Measurements from ENCODE around the gene SKIC2.

Gene SKIC2

GRCh38 chr6:31958741-31959739 lies at the start of gene SKIC2, which contains the start of gene NELFE (continued):
- TF ChIP-seq AEBP2 (tag by site-specific recombination; IDR thresholded peaks at IDR 0.05; ENCODE audit: borderline replicate concordance) (no peak), ZNF449 (tag by site-specific recombination; IDR thresholded peaks at IDR 0.05) (peak; percentile 52; the same call in 1 of the 2 replicates), ZSCAN30 (tag by site-specific recombination; IDR thresholded peaks at IDR 0.05) (peak; percentile 76; the same call in 1 of the 2 replicates), ZNF335 (tag by site-specific recombination; conservative IDR thresholded peaks at IDR 0.05) (peak; percentile 81), ZNF362 (tag by site-specific recombination; IDR thresholded peaks at IDR 0.05) (no peak), ZBTB48 (tag by site-specific recombination; IDR thresholded peaks at IDR 0.05) (no peak), GLIS1 (tag by site-specific recombination; IDR thresholded peaks at IDR 0.05) (peak; percentile 34; the same call in 1 of the 2 replicates), YY2 (tag by site-specific recombination; IDR thresholded peaks at IDR 0.05) (peak; percentile 45; the same call in 1 of the 2 replicates), ZNF433 (tag by site-specific recombination; IDR thresholded peaks at IDR 0.05; ENCODE audit: low read depth) (no peak), ZNF19 (tag by site-specific recombination; IDR thresholded peaks at IDR 0.05; ENCODE audit: low read depth) (no peak), ZNF169 (tag by site-specific recombination; IDR thresholded peaks at IDR 0.05) (no peak), ZSCAN4 (tag by site-specific recombination; IDR thresholded peaks at IDR 0.05) (no peak), ZFP69B (tag by site-specific recombination; IDR thresholded peaks at IDR 0.05) (peak; percentile 93), KLF1 (tag by site-specific recombination; IDR thresholded peaks at IDR 0.05) (peak; percentile 66; the same call in 1 of the 2 replicates), OVOL3 (tag by site-specific recombination; IDR thresholded peaks at IDR 0.05) (peak; percentile 96), ZNF416 (tag by site-specific recombination; IDR thresholded peaks at IDR 0.05) (no peak), SCRT1 (tag by site-specific recombination; IDR thresholded peaks at IDR 0.05; ENCODE audit: borderline replicate concordance) (no peak), ZBTB26 (tag by site-specific recombination; optimal IDR thresholded peaks at IDR 0.05) (peak; percentile 85), ZNF112 (tag by site-specific recombination; IDR thresholded peaks at IDR 0.05) (no peak), ZNF140 (tag by site-specific recombination; IDR thresholded peaks at IDR 0.05) (no peak), SP2 (tag by site-specific recombination; IDR thresholded peaks at IDR 0.05) (peak; percentile 100), ZNF670 (tag by site-specific recombination; IDR thresholded peaks at IDR 0.05; ENCODE audit: low read depth) (no peak), ZBTB10 (tag by site-specific recombination; IDR thresholded peaks at IDR 0.05) (peak; percentile 87), ZNF777 (tag by site-specific recombination; IDR thresholded peaks at IDR 0.05; ENCODE audit: borderline replicate concordance) (peak; percentile 26; the same call in 1 of the 2 replicates), ZNF302 (tag by site-specific recombination; IDR thresholded peaks at IDR 0.05; ENCODE audit: low read depth) (no peak), ZNF704 (tag by site-specific recombination; IDR thresholded peaks at IDR 0.05) (no peak), ZNF560 (tag by site-specific recombination; IDR thresholded peaks at IDR 0.05; ENCODE audit: borderline replicate concordance) (no peak), ZNF239 (tag by site-specific recombination; IDR thresholded peaks at IDR 0.05) (no peak)

All from HEK293 (cell line).